OCI-LY1 (cell line): ENCODE data around the gene AMMECR1L.

Experiments used
- EZH2 ChIP-seq: fragments of 200-600 bp; sonication (generic), shearing (Covaris generic); IDR thresholded peaks from 2 replicates; pipeline ENCODE4 v1.8.0; 2017; ENCODE audit warnings: borderline replicate concordance, mixed run types, mild to moderate bottlenecking, antibody characterized with exemption, low read length, moderate library complexity, mixed read lengths
- TF ChIP-seq, protein P1 (sequence below): fragments of 200-600 bp; sonication (generic), shearing (Covaris generic); IDR thresholded peaks from 2 replicates; pipeline ENCODE4 v1.5.1; 2017; ENCODE audit warnings: mild to moderate bottlenecking, antibody characterized with exemption, low read length, moderate library complexity, mixed read lengths

- no peak for TF ChIP-seq EZH2
- TF ChIP-seq, protein P1, sequence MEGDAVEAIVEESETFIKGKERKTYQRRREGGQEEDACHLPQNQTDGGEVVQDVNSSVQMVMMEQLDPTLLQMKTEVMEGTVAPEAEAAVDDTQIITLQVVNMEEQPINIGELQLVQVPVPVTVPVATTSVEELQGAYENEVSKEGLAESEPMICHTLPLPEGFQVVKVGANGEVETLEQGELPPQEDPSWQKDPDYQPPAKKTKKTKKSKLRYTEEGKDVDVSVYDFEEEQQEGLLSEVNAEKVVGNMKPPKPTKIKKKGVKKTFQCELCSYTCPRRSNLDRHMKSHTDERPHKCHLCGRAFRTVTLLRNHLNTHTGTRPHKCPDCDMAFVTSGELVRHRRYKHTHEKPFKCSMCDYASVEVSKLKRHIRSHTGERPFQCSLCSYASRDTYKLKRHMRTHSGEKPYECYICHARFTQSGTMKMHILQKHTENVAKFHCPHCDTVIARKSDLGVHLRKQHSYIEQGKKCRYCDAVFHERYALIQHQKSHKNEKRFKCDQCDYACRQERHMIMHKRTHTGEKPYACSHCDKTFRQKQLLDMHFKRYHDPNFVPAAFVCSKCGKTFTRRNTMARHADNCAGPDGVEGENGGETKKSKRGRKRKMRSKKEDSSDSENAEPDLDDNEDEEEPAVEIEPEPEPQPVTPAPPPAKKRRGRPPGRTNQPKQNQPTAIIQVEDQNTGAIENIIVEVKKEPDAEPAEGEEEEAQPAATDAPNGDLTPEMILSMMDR: no peak
Measured at GRCh38 chr2:127911737-127912136, 26.0 kb upstream of the AMMECR1L start.
